ENCODE data around the gene SPACA4. TPM values are rescaled to one million over a fixed set of nuclear protein-coding genes. Genes with fewer than 3 reads are reported as not detected.
A peak's percentile ranks its signal among the peaks of the same experiment; 100 is the strongest.

The SPACA4 gene
- total and polyA plus RNA-seq, 9 of the 15 experiments (the other 6 are each of a cell fraction or from before 2014, with no cell fraction given) = not detected

GRCh38 chr19:48635966-48636858 lies 29.7 kb downstream of the SPACA4 start (continued):
- TF ChIP-seq ZBTB2 (IDR thresholded peaks at IDR 0.05) = 0 out of 2 replicates have a peak, but pooled peaks have one; percentile 44
- no peak for TF ChIP-seq LCOR (CRISPR knock-in tag; IDR thresholded peaks at IDR 0.05)
- TF ChIP-seq FOSL1 (tag; conservative IDR thresholded peaks at IDR 0.05) = no peak
- TF ChIP-seq HBP1 (CRISPR knock-in tag; IDR thresholded peaks at IDR 0.05) = peak; percentile 75; the same call in 1 of the 2 replicates
- no peak for TF ChIP-seq SNAPC5 (CRISPR knock-in tag; IDR thresholded peaks at IDR 0.05)
- no peak for TF ChIP-seq HNRNPH1 (optimal IDR thresholded peaks at IDR 0.05; ENCODE audit: low read depth, low read length)
- TF ChIP-seq MEF2D (tag; conservative IDR thresholded peaks at IDR 0.05; ENCODE audit: low read depth) = no peak
- TF ChIP-seq THAP7 (CRISPR knock-in tag; IDR thresholded peaks at IDR 0.05) = no peak
- TF ChIP-seq SNIP1 (IDR thresholded peaks at IDR 0.05; ENCODE audit: low read depth) = no peak
- TF ChIP-seq BCOR (IDR thresholded peaks at IDR 0.05) = 0 out of 2 replicates have a peak, but pooled peaks have one; percentile 20
- TF ChIP-seq MXD1 (CRISPR knock-in tag; IDR thresholded peaks at IDR 0.05; ENCODE audit: borderline replicate concordance, poor library complexity, severe bottlenecking) = no peak
- TF ChIP-seq OTX1 (CRISPR knock-in tag; IDR thresholded peaks at IDR 0.05) = 0 out of 2 replicates have a peak, but pooled peaks have one; percentile 59
- TF ChIP-seq SP2 (IDR thresholded peaks at IDR 0.05; ENCODE audit: extremely low read depth, low read depth, low read length, poor library complexity, severe bottlenecking) = no peak
- TF ChIP-seq PATZ1 (CRISPR knock-in tag; IDR thresholded peaks at IDR 0.05; ENCODE audit: borderline replicate concordance) = no peak
- no peak for TF ChIP-seq SMARCB1 (IDR thresholded peaks at IDR 0.05; ENCODE audit: insufficient read length, low read depth)
- TF ChIP-seq ZFP1 (CRISPR knock-in tag; IDR thresholded peaks at IDR 0.05) = no peak
